Tongue (tissue), 2 donors: ENCODE measurements around the gene RNF115. TPM values are rescaled to one million over a fixed set of nuclear protein-coding genes. Genes with fewer than 3 reads are reported as not detected.
"Not testable (repeated sequence)": the region's sequence is repeated elsewhere in the genome, so short reads cannot be mapped to it uniquely, and the experiment has no call there.

ENCODE experiments used
- DNase-seq: peaks from one replicate; pipeline ENCODE4 v3.0.0-alpha.2; 2015
- total RNA-seq: library from RNA; depleted of rRNA; stranded (reverse); fragments of >200 nt; gene quantifications from one replicate; pipeline ENCODE4 v1.2.3, GENCODE V29; 2014

RNF115 gene
- total RNA-seq, 1 donor from 2014 or later, result 18.5 TPM

DNA sequence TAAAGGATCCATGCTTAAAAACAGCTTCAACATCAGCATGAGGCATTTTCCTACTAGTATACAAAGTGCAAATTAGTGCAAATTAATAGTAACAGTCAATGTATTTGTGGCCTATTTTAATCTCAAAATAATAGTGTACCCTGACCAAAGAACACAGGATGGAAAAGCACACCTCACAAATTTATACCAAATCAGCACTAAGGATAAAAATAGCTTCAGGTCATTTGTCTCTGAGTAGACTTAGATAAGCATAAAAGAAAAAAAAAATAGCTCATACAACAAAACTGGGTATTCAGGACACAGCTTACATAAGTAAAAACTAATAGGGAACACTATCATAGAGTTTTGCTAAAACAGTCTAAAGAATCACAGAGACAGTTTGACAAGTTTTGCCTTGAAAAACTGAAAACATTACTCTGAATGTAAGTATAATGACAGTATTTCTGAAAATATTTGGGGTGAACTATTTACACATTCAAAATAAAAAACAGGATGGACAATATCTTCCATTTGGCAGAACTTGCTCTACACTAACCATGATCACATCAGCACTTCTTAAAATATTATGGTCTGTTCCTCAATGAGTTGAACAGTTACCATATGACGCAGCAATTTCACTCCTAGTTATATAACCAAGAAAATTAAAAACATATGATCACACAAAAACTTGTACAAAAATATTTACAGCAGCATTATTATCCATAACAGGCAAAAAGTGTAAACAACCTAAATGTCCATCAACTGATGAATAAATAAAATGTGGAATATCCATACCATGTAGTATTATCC, 46.3 kb downstream of the RNF115 start:
- no peak for DNase-seq

DNA sequence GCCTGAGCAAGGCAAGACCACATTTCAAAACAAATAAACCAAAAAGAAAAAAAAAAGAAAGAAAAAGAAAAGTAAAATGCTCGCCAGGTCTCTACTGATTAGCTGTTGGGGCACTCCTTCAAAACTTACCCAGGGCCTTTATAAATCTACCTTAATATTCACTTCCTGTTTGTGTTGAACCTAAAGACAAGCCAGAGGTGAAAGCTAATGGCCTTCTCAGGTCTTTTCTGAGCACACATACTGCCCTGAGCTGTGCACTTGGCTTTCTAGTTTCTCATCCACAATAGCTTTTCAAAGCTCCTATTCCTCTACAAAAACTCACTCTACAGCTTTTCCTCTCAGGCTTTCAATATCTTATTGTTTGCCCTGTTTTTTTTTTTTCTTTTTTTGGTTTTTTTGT, 50.5 kb downstream of the RNF115 start:
- no peak for DNase-seq

DNA sequence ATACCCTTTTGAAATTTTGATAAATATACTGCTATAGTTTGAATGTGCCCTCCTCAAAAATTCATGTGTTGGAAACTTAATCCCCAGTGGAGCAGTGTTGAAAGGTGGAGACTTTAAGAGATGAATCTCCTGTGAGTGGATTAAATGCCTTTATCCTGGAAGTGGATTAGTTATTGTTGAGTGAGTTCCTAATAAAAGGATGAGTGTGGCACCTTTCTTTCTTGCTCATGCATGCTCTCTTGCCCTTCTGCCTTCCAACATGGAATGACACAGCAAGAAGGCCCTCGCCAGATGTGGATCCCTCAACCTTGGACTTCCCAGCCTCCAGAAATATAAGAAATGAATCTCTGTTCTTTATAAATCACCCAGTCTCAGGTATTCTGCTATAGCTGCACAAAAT, 52.8 kb downstream of the RNF115 start:
- no peak for DNase-seq

DNA sequence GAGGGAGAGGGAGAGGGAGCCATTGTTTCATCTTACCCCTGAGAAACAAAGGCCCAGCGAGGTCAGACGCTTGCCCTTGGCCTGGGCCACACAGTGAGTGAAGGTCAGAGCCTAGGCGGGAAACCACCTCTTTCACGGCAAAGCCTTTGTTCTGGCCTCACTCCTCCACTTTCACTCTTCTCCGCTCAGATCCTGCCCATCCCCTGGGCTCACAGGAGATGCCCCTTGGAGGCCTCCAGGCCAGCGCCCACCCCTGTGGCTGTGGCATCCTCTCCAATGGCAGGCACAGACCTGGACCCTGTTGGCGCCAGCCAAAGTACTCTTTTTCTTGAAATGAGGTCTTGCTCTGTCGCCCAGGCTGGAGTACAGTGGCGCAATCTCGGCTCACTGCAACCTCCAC, 55.9 kb downstream of the RNF115 start:
- DNase-seq, result not testable (repeated sequence)

DNA sequence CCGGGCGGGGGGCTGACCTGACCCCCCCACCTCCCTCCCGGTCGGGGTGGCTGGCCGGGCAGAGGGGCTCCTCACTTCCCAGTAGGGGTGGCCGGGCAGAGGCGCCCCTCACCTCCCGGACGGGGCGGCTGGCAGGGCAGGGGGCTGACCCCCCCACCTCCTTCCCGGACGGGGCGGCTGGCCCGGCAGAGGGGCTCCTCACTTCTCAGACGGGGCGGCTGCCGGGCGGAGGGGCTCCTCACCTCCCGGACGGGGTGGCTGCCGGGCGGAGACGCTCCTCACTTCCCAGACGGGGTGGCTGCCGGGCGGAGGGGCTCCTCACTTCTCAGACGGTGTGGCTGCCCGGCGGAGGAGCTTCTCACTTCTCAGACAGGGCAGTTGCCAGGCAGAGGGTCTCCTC, 57.0 kb downstream of the RNF115 start:
- not testable (repeated sequence) for DNase-seq

DNA sequence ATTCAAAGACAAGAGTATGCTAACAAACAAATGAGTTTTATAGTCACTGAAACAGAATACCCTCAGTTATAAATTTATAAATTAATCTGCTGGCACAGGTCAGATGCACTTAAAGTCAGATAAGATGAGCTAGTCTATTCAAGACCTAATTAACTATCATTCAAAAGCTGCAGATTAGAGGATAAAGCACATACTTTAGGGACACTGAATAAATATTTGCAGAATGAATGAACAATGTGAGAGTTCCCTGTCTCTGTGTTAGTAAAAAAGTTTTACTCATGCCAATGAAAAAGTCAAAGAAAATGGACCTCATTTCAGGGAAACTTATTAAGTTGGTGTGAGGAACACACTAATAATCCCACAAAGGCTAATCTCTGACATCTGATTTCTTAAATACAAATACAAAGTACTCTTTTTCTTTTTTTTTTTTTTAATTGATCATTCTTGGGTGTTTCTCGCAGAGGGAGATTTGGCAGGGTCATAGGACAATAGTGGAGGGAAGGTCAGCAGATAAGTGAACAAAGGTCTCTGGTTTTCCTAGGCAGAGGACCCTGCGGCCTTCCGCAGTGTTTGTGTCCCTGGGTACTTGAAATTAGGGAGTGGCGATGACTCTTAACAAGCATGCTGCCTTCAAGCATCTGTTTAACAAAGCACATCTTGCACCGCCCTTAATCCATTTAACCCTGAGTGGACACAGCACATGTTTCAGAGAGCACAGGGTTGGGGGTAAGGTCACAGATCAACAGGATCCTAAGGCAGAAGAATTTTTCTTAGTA, 58.1 kb downstream of the RNF115 start:
- not testable (repeated sequence) for DNase-seq

DNA sequence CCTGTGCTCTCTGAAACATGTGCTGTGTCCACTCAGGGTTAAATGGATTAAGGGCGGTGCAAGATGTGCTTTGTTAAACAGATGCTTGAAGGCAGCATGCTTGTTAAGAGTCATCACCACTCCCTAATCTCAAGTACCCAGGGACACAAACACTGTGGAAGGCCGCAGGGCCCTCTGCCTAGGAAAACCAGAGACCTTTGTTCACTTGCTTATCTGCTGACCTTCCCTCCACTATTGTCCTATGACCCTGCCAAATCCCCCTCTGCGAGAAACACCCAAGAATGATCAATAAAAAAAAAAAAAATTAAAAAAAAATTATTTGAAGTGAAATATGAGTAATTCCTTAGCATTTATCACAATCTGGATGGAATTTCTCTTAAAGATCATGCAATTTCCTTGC, 58.8 kb downstream of the RNF115 start:
- DNase-seq, result not testable (repeated sequence)

DNA sequence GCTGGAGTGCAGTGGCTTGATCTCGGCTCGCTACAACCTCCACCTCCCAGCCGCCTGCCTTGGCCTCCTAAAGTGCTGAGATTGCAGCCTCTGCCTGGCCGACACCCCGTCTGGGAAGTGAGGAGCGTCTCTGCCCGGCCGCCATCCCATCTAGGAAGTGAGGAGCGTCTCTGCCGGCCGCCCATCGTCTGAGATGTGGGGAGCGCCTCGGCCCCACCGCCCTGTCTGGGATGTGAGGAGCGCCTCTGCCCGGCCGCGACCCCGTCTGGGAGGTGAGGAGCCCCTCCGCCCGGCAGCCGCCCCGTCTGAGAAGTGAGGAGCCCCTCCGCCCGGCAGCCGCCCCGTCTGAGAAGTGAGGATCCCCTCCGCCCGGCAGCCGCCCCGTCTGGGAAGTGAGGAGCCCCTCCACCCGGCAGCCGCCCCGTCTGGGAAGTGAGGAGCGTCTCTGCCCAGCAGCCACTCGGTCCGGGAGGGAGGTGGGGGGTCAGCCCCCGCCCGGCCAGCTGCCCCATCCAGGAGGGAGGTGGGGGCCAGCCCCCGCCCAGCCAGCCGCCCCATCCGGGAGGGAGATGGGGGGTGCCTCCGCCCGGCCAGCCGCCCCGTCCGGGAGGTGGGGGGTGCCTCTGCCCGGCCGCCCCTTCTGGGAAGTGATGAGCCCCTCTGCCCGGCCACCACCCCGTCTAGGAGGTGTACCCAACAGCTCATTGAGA, 59.5 kb downstream of the RNF115 start:
- DNase-seq, result not testable (repeated sequence)

DNA sequence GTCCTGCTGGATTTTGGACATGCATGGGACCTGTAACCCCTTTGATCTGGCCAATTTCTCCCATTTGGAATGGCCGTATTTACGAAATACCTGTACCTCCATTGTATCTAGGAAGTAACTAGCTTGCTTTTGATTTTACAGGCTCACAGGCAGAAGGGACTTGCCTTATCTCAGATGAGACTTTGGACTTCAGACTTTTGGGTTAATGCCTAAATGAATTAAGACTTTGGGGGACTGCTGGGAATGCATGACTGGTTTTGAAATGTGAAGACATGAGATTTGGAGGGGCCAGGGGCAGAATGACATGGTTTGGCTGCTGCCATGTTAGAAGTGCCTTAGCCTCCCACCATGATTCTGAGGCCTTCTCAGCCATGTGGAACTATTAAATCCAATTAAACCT, 61.9 kb downstream of the RNF115 start:
- DNase-seq, result not testable (repeated sequence)

DNA sequence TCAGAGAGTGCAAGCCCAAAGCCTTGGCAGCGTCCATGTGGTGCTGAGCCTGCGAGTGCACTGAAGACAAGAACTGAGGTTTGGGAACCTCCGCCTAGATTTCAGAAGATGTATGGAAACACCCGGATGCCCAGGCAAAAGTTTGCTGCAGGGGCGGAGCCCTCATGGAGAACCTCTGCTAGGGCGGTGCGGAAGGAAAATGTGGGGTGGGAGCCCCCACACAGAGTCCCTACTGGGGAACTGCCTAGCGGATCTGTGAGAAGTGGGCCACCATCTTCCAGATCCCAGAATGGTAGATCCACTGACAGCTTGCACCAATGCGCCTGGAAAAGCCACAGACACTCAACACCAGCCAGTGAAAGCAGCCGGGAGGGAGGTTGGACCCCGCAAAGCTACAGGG, 62.4 kb downstream of the RNF115 start:
- DNase-seq, result not testable (repeated sequence)

DNA sequence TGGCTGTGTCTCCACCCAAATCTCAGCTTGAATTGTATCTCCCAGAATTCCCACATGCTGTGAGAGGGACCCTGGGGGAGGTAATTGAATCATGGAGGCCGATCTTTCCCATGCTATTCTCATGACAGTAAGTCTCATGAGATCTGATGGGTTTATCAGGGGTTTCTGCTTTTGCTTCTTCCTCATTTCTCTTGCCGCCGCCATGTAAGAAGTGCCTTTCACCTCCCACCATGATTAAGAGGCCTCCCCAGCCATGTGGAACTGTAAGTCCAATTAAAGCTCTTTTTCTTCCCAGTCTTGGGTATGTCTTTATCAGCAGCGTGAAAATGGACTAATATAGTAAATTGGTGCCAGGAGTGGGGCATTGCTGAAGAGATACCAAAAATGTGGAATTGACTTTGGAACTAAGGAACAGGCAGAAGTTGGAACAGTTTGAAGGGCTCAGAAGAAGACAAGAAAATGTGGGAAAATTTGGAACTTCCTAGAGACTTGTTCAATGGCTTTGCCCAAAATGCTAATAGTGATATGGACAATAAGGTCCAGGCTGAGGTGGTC, 63.4 kb downstream of the RNF115 start:
- DNase-seq, result not testable (repeated sequence)

DNA sequence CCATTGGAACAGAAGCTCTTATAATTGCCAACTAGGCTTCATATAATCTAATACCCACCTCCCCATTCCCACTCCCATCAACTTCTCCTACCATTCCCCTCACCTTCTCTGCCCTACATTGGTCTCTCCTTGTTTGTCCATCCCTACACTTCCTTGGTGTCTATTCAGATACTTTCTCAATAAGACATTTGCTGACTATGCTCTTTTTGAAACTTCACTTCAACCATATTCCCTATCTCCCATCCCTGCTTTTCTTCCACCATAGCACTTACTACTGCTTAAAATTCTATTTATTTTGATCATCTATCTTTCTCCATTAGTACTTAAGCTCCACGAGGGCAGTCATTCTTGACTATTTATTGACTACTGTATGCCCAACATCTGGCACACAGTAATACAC, 64.2 kb downstream of the RNF115 start:
- no peak for DNase-seq

DNA sequence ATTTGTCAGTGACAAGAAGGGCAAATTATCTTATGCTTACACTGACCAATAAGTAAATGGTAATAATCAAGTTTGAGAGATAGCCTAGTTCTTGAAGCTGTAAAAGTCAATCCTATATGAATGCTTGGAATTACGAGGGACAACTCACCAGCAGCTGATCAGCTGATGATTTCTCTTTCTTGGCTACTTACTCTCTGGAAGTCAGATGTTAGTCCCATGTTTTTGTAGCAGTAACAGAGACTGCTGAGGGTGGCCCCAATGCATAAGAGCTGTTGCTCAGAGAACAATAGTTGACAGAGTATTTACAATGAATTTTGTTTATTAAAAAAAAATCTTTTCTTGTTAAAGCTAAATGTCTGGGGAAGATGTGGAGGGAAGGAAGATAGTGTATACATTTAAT, 65.3 kb downstream of the RNF115 start:
- no peak for DNase-seq

DNA sequence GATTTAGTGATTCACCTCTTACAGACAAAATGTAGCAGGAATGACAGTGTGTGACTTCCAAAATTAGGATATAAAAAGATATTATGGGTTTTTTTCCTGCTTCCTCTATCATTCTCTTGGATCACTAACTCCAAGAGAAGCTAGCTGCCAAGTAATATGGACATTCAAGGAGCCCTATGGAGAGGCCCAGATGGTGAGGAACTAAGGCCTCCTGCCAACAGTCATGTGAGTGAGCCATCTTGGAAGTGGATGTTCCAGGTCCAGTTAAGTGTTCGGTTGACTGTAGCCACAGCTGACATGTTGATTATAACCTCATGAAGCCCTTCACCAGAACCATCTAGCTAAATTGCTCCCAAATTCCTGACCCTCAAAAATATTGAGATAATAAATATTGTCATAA, 65.8 kb downstream of the RNF115 start:
- DNase-seq, result no peak

DNA sequence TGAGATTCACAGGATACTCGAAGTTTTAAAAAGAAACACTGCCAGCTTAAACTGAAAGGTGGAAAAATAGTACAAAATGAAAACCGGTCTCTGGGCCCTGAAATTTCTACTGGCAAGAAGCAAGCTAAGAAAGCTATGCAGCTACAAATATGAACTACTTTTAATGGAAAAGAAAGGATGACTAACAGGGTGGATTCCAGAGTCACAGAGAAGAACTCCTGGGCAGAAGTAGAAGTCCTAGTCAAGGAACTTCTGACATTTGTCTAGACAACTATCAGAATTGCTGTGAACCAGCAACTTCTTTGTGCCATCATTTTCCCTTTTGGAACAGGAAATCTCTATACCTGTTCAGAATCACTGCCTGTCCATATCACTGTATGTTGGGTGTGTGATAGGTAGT, 66.5 kb downstream of the RNF115 start:
- no peak for DNase-seq

DNA sequence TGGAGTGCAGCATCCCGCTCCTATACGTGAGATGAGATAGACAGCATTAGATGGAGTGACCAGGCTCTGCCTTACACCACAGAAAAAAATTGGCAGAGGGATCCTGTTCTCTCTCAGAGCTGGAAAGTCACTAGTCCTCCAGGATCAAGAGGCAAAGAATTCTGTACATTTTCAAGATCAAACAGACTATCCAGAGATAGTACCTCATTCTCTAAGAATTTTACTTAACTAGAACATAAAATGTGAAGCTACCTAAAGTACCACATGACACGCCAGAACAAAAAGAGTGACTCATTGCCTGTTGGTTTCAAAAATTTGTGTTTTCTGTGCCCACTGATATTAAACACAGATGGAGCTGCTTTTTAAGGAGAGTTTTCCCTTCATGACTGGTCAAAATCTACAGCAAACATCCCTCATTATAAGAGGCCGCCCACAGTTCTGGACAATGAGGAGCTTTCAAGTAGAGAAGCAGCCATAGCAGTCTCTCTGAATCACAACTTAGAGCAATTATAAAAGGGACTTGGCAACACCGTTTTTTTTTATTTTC, 72.3 kb downstream of the RNF115 start:
- peak; percentile 20 for DNase-seq

DNA sequence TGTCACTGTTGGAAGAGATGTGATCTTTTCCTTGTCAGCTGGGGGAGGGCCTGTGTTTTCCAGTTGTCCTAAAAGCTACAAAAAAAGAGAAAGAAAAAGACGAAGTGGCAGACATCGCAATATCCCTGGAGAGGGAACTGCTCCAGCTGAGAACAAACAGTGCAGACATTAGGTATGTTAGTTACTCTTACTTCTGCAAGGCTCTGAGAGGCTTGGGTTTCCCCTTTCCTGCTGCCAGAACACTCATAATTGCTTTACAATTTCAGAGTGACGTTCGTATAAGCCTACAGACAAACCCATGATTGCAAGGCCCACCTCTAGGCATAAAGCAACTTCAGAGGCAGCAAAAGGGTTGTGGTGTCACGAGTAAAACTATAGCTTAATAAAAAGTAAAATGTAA, 73.5 kb downstream of the RNF115 start:
- peak; percentile 35 for DNase-seq

DNA sequence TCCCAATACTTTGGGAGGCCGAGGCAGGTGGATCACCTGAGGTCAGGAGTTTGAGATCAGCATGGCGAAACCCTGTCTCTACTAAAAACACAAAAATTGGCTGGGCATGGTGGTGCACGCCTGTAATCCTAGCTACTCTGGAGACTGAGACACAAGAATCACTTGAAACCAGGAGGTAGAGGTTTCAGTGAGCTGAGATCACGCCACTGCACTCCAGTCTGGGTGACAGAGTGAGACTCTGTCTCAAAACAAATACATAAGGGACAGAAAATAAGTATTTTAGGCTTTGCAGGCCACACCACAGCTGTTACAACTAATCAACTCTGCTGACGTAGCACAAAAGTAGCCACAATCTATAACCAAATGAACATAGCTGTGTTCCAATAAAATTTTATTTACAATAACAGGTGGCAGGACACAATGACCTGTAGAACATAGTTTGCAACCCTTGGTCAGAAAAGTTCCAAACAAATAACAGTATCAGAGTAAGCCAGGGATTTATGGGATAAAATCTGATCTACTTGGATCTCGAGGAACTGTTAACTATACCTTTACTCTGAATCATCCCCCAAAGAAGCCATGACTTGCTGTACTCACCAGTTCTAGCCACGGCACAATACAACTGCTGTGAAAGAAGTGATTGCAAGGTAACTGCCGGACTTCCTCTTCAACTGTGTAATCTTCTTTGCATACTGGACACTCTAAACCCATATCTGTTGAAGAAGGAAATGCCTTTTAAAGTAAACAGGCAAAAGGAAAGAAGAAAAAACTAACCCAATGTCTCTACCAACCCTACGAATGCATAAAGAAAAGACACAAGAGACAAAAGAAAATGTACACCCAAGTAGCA, 76.3 kb downstream of the RNF115 start:
- no peak for DNase-seq

DNA sequence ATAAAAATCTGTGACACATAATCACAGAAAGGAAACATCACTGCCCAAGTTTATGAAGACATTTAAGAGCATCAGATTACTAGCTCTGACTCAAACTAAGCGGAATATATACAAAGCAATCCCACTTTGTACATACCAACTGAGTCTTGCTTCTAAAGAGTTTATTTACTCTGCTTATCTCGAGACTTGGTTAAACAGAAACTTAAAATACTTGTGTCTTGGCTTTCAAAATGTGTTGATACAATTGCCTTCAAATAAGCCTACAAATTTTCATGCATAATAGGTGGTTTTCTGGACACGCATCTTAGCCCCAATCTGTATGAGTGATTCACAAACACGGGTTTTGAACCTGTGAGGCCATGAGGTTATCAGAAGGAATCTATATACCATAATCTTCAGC, 83.6 kb downstream of the RNF115 start:
- DNase-seq, result no peak

DNA sequence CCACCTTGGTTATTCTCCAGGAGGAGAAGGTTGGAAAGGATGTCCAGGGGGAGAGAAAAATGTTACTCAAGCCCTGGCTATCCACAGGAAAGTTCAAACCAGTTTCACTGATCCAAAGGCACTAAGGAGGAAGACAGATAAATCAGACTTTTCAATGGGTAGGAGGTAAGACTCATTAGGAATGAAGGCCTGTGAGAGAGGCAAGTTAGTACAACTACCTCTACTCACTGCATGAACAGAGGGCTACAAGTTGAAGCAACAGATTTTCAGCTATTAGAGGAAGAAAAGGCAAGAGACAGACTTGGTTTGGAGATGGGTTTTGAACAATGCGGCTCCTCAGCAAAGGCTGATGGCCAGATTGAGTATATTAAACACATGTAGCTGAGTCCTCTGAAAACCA, 87.7 kb downstream of the RNF115 start:
- DNase-seq, result no peak

DNA sequence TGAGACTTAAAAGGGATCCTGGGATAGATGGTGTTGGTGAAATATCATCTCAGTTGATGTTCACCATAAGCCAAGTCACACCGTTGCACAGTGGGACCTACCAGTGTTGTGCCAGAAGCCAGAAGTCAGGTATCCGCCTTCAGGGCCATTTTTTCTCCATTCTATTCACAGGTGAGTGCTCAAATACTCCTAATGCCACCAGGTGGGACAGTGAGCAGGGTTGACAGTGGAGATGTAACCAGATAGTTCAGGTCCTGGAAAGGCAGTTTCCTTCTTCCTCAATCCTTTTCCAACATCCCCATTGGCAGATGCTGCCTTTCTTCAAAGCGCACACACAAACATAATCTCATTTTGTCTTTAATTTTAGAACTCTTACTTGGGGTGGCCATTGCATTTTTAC, 93.0 kb downstream of the RNF115 start:
- no peak for DNase-seq

DNA sequence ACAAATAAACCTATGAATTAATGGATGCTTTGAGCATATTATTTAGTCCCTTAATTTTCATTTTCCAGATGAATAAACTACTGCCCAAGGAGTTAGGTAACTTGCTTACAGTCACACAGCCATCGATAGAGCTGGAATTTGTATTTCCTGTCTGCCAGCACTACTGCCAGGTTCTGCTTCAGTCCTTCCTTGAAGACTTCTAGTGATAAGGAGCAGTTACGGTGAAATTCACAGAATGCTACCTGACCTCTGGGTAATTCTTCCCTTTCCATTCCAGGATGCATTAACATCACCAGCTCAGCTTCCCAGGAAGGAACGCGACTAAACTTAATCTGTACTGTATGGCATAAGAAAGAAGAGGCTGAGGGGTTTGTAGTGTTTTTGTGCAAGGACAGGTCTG, 93.4 kb downstream of the RNF115 start:
- DNase-seq, result no peak
